ENCODE results near the gene HDGF. TPM values are rescaled to one million over a fixed set of nuclear protein-coding genes. Genes with fewer than 3 reads are reported as not detected.

The HDGF gene
- total and polyA plus RNA-seq, 9 of the 15 experiments (the other 6 are each of a cell fraction or from before 2014, with no cell fraction given) = 38.8 to 601 (median 400) TPM

- TF ChIP-seq MCM2 (IDR thresholded peaks at IDR 0.05; ENCODE audit: low read depth) = no peak
- peak; percentile 83 for TF ChIP-seq ZNF592 (IDR thresholded peaks at IDR 0.05)
- no peak for TF ChIP-seq SIRT6 (IDR thresholded peaks at IDR 0.05; ENCODE audit: low read depth, low read length)
- peak; percentile 78 for TF ChIP-seq EGR1 (conservative IDR thresholded peaks at IDR 0.05)
- TF ChIP-seq SIX5 (IDR thresholded peaks at IDR 0.05; ENCODE audit: borderline replicate concordance in 1 of 2, insufficient read depth in 1 of 2, low read depth in 1 of 2, low read length in 2 of 2) = peak; percentile 96 to 98
- peak; percentile 83; the same call in 1 of the 2 replicates for TF ChIP-seq XRCC5 (IDR thresholded peaks at IDR 0.05; ENCODE audit: low read depth, low read length)
- TF ChIP-seq ZNF354B (CRISPR knock-in tag; IDR thresholded peaks at IDR 0.05) = no peak
- peak; percentile 94; the same call in 1 of the 2 replicates for TF ChIP-seq KAT7 (CRISPR knock-in tag; IDR thresholded peaks at IDR 0.05; ENCODE audit: borderline replicate concordance)
- no peak for TF ChIP-seq SMARCA5 (IDR thresholded peaks at IDR 0.05)
- TF ChIP-seq FOS (IDR thresholded peaks at IDR 0.05; ENCODE audit: extremely low read depth, insufficient read length) = no peak
- TF ChIP-seq GTF2A2 (tag; IDR thresholded peaks at IDR 0.05) = no peak
- peak; percentile 66 for TF ChIP-seq USF1 (CRISPR knock-in tag; IDR thresholded peaks at IDR 0.05)
- TF ChIP-seq MYC (IDR thresholded peaks at IDR 0.05; ENCODE audit: low read depth, low read length) = peak; percentile 99
- peak; percentile 91; the same call in 1 of the 2 replicates for TF ChIP-seq MYC (CRISPR knock-in tag; IDR thresholded peaks at IDR 0.05; ENCODE audit: borderline replicate concordance, low read depth)
- TF ChIP-seq U2AF2 (optimal IDR thresholded peaks at IDR 0.05; ENCODE audit: low read depth, low read length) = no peak
- TF ChIP-seq THAP12 (CRISPR knock-in tag; IDR thresholded peaks at IDR 0.05) = peak; percentile 3; the same call in 1 of the 2 replicates
- no peak for TF ChIP-seq MCM5 (IDR thresholded peaks at IDR 0.05; ENCODE audit: low read depth)
- TF ChIP-seq HOXB6 (CRISPR knock-in tag; IDR thresholded peaks at IDR 0.05; ENCODE audit: borderline replicate concordance) = no peak
- TF ChIP-seq MTA1 (IDR thresholded peaks at IDR 0.05; ENCODE audit: borderline replicate concordance) = peak; percentile 49; the same call in 1 of the 2 replicates
- TF ChIP-seq NR4A1 (CRISPR knock-in tag; IDR thresholded peaks at IDR 0.05) = no peak
- TF ChIP-seq NR4A1 (tag; IDR thresholded peaks at IDR 0.05) = no peak; the same call in 1 of the 2 replicates
- no peak for TF ChIP-seq EWSR1 (IDR thresholded peaks at IDR 0.05; ENCODE audit: borderline replicate concordance, low read depth, partially characterized antibody)
- no peak for TF ChIP-seq JUNB (CRISPR knock-in tag; conservative IDR thresholded peaks at IDR 0.05)
Measured at GRCh38 chr1:156740741-156741480, 10.6 kb downstream of the HDGF start, which contains the start of gene MRPL24 (continued).

Data from K562 (cell line).